Heart left ventricle (tissue), 13 donors: Measurements from ENCODE around the gene RUSF1.
A peak's percentile ranks its signal among the peaks of the same experiment; 100 is the strongest.

Source experiments
- POLR2A ChIP-seq, 2 donors: fragments of 450-650 bp; IDR thresholded peaks; one replicate each; pipeline ENCODE4 v1.6.1; 2017; ENCODE audit warnings: antibody characterized with exemption in 2 of 2, mild to moderate bottlenecking in 2 of 2, moderate library complexity in 2 of 2
- TF ChIP-seq, protein P1 (sequence below), 12 donors: fragments of 200-600 bp; sonication (generic) in 4 of 12; IDR thresholded peaks; one replicate each; pipeline versions ENCODE4 v1.5.0 to v1.8.0; 2018 to 2022; ENCODE audit warnings: antibody characterized with exemption in 12 of 12, mild to moderate bottlenecking in 5 of 12
- donor health status: ischemic (EF 13 %, LVEDD 7.1; RV severe dilation, severe dysfunction).
- donor health status: DM: no; HTN: yes; CAD: no.
- donor health status: DM: no; HTN: no; CAD: no.
- donor health status: ischemic (EF 25% LVEDD 6.9; RV normal size, moderate dysfunction).
- donor health status: ischemic (EF 25% LVEDD 5.7; RV mildly dilated, moderate dysfunction).
- donor health status: ischemic (EF 35%, LVEDD 5.7; RV mildly dilated, moderate dysfunction).
- donor health status: nonischemic (EF 11% LVEDD 7.7; RV severe dilation, severe dysfunction).
- donor health status: DM: yes; HTN: yes; CAD: no.
- donor health status: PGD.
- donor health status: ischemic (EF 29% LVEDD 5.4; RV normal size, mild dysfunction).
- donor health status: nonischemic (EF 23%, LVEDD 6.1; RV moderate dilation, normal function).

DNA sequence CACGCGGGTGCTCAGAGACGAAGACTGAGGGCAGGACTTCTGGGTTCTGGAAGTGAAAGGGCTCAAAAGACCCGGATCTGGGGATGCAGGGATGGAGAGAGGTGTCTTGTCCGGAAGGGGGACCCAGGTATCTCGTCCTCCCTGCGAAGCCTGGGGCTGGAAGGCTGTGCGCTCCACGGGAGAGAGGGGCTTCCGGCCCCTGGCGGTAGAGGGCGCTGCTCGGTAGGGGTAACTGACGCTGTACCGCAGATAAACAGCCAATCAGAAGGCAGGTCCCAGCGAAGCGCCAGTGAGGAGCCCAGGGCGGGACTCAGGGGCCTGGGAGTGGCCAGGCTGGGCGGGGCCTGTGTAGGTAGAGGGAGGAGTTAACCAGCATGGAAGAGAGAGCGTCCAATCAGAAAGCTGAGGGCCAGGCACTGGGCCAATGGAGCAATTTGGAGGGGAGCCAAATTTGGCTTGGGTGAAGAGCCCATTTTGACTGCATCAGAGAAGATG lies 35.4 kb downstream of the RUSF1 start:
- peak in 1 of 2 donors; percentile 24 for TF ChIP-seq POLR2A (IDR thresholded peaks at IDR 0.05)
- TF ChIP-seq, protein P1, sequence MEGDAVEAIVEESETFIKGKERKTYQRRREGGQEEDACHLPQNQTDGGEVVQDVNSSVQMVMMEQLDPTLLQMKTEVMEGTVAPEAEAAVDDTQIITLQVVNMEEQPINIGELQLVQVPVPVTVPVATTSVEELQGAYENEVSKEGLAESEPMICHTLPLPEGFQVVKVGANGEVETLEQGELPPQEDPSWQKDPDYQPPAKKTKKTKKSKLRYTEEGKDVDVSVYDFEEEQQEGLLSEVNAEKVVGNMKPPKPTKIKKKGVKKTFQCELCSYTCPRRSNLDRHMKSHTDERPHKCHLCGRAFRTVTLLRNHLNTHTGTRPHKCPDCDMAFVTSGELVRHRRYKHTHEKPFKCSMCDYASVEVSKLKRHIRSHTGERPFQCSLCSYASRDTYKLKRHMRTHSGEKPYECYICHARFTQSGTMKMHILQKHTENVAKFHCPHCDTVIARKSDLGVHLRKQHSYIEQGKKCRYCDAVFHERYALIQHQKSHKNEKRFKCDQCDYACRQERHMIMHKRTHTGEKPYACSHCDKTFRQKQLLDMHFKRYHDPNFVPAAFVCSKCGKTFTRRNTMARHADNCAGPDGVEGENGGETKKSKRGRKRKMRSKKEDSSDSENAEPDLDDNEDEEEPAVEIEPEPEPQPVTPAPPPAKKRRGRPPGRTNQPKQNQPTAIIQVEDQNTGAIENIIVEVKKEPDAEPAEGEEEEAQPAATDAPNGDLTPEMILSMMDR (IDR thresholded peaks at IDR 0.05): peak; percentile 48 to 92 (median 65)
